Liver (tissue), 9 donors: ENCODE measurements around the gene VEPH1. TPM values are rescaled to one million over a fixed set of nuclear protein-coding genes. Genes with fewer than 3 reads are reported as not detected.

Experiments
- DNase-seq: peaks from one replicate; pipeline ENCODE4 v3.0.0-alpha.2; 2017; ENCODE audit warnings: low spot score
- H3K27ac ChIP-seq, 2 donors: one replicate each; pipeline ENCODE4 v1.7.0; 2013; ENCODE audit warnings: inconsistent platforms in 2 of 2, low read length in 2 of 2, control low read depth in 1 of 2, low read depth in 1 of 2, mild to moderate bottlenecking in 1 of 2
- H3K27me3 ChIP-seq, 4 donors: one replicate each; pipeline versions ENCODE4 v1.6.1 to v1.7.0; 2013; ENCODE audit warnings: low read length in 3 of 4, inconsistent platforms in 1 of 4, mild to moderate bottlenecking in 1 of 4, moderate library complexity in 1 of 4; ENCODE audit not compliant: control insufficient read depth in 4 of 4, insufficient read depth in 4 of 4
- H3K36me3 ChIP-seq, 4 donors: one replicate each; pipeline versions ENCODE4 v1.6.1 to v1.7.0; 2013; ENCODE audit warnings: low read length in 3 of 4, mild to moderate bottlenecking in 3 of 4, low read depth in 1 of 4, moderate library complexity in 1 of 4; ENCODE audit not compliant: control insufficient read depth in 4 of 4, insufficient read depth in 3 of 4
- H3K4me1 ChIP-seq, 4 donors: one replicate each; pipeline versions ENCODE4 v1.6.1 to v1.7.0; 2013; ENCODE audit warnings: low read length in 3 of 4, mild to moderate bottlenecking in 3 of 4, moderate library complexity in 1 of 4; ENCODE audit not compliant: control insufficient read depth in 4 of 4, insufficient read depth in 4 of 4
- H3K4me3 ChIP-seq, 3 donors: one replicate each; pipeline versions ENCODE4 v1.6.1 to v1.7.0; 2013; ENCODE audit warnings: low read length in 3 of 3, control low read depth in 1 of 3, low read depth in 1 of 3, mild to moderate bottlenecking in 1 of 3
- H3K9ac ChIP-seq, 2 donors: one replicate each; pipeline ENCODE4 v1.7.0; 2013; ENCODE audit warnings: low read length in 2 of 2, mild to moderate bottlenecking in 2 of 2, moderate library complexity in 2 of 2, control low read depth in 1 of 2, low read depth in 1 of 2
- H3K9me3 ChIP-seq, 4 donors: one replicate each; pipeline versions ENCODE4 v1.6.1 to v1.7.0; 2013; ENCODE audit warnings: low read length in 3 of 4; ENCODE audit not compliant: control insufficient read depth in 4 of 4
- EGR1 ChIP-seq, 2 donors: IDR thresholded peaks; 2 replicates each; pipeline ENCODE4 v1.6.1; 2016 to 2018; ENCODE audit warnings: antibody characterized with exemption in 2 of 2, low read depth in 2 of 2
- FOXA1 ChIP-seq: IDR thresholded peaks from 2 replicates; pipeline ENCODE4 v1.6.1; 2016; ENCODE audit warnings: antibody characterized with exemption
- FOXA2 ChIP-seq: IDR thresholded peaks from 2 replicates; pipeline ENCODE4 v1.6.1; 2016; ENCODE audit warnings: antibody characterized with exemption
- GABPA ChIP-seq, 2 donors: IDR thresholded peaks in 1 of 2; conservative IDR thresholded peaks in 1 of 2; 2 replicates each; pipeline ENCODE4 v1.6.1; 2016; ENCODE audit warnings: antibody characterized with exemption in 2 of 2, mild to moderate bottlenecking in 1 of 2, moderate library complexity in 1 of 2
- HNF4A ChIP-seq, 2 donors: conservative IDR thresholded peaks; 2 replicates each; pipeline ENCODE4 v1.6.1; 2016; ENCODE audit warnings: antibody characterized with exemption in 2 of 2, mild to moderate bottlenecking in 2 of 2
- HNF4G ChIP-seq: IDR thresholded peaks from 2 replicates; pipeline ENCODE4 v1.6.1; 2016; ENCODE audit warnings: antibody characterized with exemption
- JUND ChIP-seq, 2 donors: IDR thresholded peaks; 2 replicates each; pipeline ENCODE4 v1.6.1; 2016; ENCODE audit warnings: antibody characterized with exemption in 2 of 2
- NR2F2 ChIP-seq: IDR thresholded peaks from 2 replicates; pipeline ENCODE4 v1.6.1; 2016; ENCODE audit warnings: antibody characterized with exemption
- RAD21 ChIP-seq, 2 donors: IDR thresholded peaks; 2 replicates each; pipeline ENCODE4 v1.6.1; 2016; ENCODE audit warnings: antibody characterized with exemption in 2 of 2, mild to moderate bottlenecking in 2 of 2
- RXRA ChIP-seq, 2 donors: IDR thresholded peaks; 2 replicates each; pipeline ENCODE4 v1.6.1; 2017 to 2018; ENCODE audit warnings: antibody characterized with exemption in 2 of 2, mild to moderate bottlenecking in 1 of 2
- SP1 ChIP-seq: IDR thresholded peaks from 2 replicates; pipeline ENCODE4 v1.6.1; 2018; ENCODE audit warnings: antibody characterized with exemption, mild to moderate bottlenecking
- TAF1 ChIP-seq: conservative IDR thresholded peaks from 2 replicates; pipeline ENCODE4 v1.6.1; 2016; ENCODE audit warnings: antibody characterized with exemption, mild to moderate bottlenecking
- YY1 ChIP-seq: IDR thresholded peaks from 2 replicates; pipeline ENCODE4 v1.6.1; 2016; ENCODE audit warnings: antibody characterized with exemption, mild to moderate bottlenecking
- polyA plus RNA-seq, 2 donors: library from polyadenylated mRNA; stranded (reverse) in 1 of 2; unstranded in 1 of 2; fragments of 200-250 nt in 1 of 2; fragments of >200 nt in 1 of 2; fragmentation: Nextera tagmentation in 1 of 2; extraction: Ambion mirVana in 1 of 2; gene quantifications; one replicate each; pipeline versions ENCODE4 v1.2.1 to v1.2.3, GENCODE V29; 2013 to 2015
- total RNA-seq, 2 donors: library from RNA; depleted of rRNA; stranded (reverse); fragments of >200 nt; gene quantifications; one replicate each; pipeline ENCODE4 v1.2.3, GENCODE V29; 2014
- TF ChIP-seq, protein P1 (sequence below): fragments of 150-350 bp; IDR thresholded peaks from 2 replicates; pipeline ENCODE4 v1.5.1; 2017; ENCODE audit warnings: improper control_type of control experiment, low read depth, low read length; ENCODE audit not compliant: missing input control
- TF ChIP-seq, protein P2 (sequence below): IDR thresholded peaks from 2 replicates; pipeline ENCODE4 v1.6.1; 2016; ENCODE audit warnings: antibody characterized with exemption
- TF ChIP-seq, protein P3 (sequence below): IDR thresholded peaks from 2 replicates; pipeline ENCODE4 v1.6.1; 2016; ENCODE audit warnings: antibody characterized with exemption
- TF ChIP-seq, protein P4 (sequence below): IDR thresholded peaks from 2 replicates; pipeline ENCODE4 v1.6.1; 2016; ENCODE audit warnings: antibody characterized with exemption, mild to moderate bottlenecking
- TF ChIP-seq, protein P5 (sequence below): IDR thresholded peaks from 2 replicates; pipeline ENCODE4 v1.6.1; 2016; ENCODE audit warnings: antibody characterized with exemption
- donor health status: healthy.
- donor health status: healthy.
- donor health status: healthy.
- donor health status: healthy.
- donor health status: healthy.

VEPH1 gene
- total and polyA plus RNA-seq, 4 donors, result 0.60 to 3.3 (median 1.2) TPM

DNA sequence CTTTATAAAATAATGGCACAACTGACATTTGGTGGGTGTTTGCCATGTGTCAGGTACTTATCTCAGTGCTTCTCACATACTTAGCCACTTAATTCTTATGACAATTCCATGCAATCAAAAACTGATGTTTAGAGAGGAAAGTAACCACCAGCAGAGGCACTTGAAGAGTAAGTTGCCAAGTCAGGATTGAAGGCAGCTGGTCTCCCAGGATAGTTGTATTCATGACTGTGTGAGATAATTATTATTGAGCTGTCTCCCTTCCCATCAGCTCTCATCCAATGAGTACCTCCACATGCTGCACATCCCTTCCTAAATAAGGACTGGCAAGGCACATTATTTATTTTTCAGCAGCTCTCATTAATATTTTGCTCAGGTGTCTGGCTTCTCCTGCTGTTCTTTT is 4.8 kb downstream of the VEPH1 start:
- Histone ChIP-seq H3K4me1 (peaks cover 0 to 11% (median 10%) of the 10 kb centered on the region in 4 donors), H3K9ac (no peak overlapping the region), H3K27ac (no peak overlapping the region), H3K4me3 (no peak overlapping the region), H3K27me3 (peaks cover 0 to 11% (median 0%) of the 10 kb centered on the region in 4 donors), H3K9me3 (no peaks in the 10 kb centered on the region), H3K36me3 (no peaks in the 10 kb centered on the region)
- DNase-seq, result no peak
- TF ChIP-seq TAF1 (no peak), YY1 (no peak), RXRA (IDR thresholded peaks at IDR 0.05) (no peak), JUND (IDR thresholded peaks at IDR 0.05) (no peak), GABPA (IDR thresholded peaks at IDR 0.05 in 1 of 2, conservative IDR thresholded peaks at IDR 0.05 in 1 of 2) (no peak), RAD21 (IDR thresholded peaks at IDR 0.05) (no peak), HNF4G (no peak), SP1 (no peak), NR2F2 (no peak), FOXA2 (no peak), EGR1 (IDR thresholded peaks at IDR 0.05; ENCODE audit: low read depth in 2 of 2) (no peak), FOXA1 (no peak), HNF4A (conservative IDR thresholded peaks at IDR 0.05) (no peak)
- TF ChIP-seq, protein P1, sequence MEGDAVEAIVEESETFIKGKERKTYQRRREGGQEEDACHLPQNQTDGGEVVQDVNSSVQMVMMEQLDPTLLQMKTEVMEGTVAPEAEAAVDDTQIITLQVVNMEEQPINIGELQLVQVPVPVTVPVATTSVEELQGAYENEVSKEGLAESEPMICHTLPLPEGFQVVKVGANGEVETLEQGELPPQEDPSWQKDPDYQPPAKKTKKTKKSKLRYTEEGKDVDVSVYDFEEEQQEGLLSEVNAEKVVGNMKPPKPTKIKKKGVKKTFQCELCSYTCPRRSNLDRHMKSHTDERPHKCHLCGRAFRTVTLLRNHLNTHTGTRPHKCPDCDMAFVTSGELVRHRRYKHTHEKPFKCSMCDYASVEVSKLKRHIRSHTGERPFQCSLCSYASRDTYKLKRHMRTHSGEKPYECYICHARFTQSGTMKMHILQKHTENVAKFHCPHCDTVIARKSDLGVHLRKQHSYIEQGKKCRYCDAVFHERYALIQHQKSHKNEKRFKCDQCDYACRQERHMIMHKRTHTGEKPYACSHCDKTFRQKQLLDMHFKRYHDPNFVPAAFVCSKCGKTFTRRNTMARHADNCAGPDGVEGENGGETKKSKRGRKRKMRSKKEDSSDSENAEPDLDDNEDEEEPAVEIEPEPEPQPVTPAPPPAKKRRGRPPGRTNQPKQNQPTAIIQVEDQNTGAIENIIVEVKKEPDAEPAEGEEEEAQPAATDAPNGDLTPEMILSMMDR, result no peak
- TF ChIP-seq, protein P2, sequence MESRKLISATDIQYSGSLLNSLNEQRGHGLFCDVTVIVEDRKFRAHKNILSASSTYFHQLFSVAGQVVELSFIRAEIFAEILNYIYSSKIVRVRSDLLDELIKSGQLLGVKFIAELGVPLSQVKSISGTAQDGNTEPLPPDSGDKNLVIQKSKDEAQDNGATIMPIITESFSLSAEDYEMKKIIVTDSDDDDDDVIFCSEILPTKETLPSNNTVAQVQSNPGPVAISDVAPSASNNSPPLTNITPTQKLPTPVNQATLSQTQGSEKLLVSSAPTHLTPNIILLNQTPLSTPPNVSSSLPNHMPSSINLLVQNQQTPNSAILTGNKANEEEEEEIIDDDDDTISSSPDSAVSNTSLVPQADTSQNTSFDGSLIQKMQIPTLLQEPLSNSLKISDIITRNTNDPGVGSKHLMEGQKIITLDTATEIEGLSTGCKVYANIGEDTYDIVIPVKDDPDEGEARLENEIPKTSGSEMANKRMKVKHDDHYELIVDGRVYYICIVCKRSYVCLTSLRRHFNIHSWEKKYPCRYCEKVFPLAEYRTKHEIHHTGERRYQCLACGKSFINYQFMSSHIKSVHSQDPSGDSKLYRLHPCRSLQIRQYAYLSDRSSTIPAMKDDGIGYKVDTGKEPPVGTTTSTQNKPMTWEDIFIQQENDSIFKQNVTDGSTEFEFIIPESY, result no peak
- TF ChIP-seq, protein P3, sequence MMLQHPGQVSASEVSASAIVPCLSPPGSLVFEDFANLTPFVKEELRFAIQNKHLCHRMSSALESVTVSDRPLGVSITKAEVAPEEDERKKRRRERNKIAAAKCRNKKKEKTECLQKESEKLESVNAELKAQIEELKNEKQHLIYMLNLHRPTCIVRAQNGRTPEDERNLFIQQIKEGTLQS, result no peak
- TF ChIP-seq, protein P4, sequence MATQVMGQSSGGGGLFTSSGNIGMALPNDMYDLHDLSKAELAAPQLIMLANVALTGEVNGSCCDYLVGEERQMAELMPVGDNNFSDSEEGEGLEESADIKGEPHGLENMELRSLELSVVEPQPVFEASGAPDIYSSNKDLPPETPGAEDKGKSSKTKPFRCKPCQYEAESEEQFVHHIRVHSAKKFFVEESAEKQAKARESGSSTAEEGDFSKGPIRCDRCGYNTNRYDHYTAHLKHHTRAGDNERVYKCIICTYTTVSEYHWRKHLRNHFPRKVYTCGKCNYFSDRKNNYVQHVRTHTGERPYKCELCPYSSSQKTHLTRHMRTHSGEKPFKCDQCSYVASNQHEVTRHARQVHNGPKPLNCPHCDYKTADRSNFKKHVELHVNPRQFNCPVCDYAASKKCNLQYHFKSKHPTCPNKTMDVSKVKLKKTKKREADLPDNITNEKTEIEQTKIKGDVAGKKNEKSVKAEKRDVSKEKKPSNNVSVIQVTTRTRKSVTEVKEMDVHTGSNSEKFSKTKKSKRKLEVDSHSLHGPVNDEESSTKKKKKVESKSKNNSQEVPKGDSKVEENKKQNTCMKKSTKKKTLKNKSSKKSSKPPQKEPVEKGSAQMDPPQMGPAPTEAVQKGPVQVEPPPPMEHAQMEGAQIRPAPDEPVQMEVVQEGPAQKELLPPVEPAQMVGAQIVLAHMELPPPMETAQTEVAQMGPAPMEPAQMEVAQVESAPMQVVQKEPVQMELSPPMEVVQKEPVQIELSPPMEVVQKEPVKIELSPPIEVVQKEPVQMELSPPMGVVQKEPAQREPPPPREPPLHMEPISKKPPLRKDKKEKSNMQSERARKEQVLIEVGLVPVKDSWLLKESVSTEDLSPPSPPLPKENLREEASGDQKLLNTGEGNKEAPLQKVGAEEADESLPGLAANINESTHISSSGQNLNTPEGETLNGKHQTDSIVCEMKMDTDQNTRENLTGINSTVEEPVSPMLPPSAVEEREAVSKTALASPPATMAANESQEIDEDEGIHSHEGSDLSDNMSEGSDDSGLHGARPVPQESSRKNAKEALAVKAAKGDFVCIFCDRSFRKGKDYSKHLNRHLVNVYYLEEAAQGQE, result no peak
- TF ChIP-seq, protein P5, sequence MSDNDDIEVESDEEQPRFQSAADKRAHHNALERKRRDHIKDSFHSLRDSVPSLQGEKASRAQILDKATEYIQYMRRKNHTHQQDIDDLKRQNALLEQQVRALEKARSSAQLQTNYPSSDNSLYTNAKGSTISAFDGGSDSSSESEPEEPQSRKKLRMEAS, result no peak
